ENCODE data around the gene UGGT2.
"Not testable (repeated sequence)": the region's sequence is repeated elsewhere in the genome, so short reads cannot be mapped to it uniquely, and the experiment has no call there.

The UGGT2 gene

GRCh38 chr13:95788100-95788463 lies 265.1 kb downstream of the UGGT2 start:
- H3K4me3 ChIP-seq (ENCODE audit: low read length) = no peak overlapping the region
- DNase-seq (ENCODE audit: low read depth) = no peak
- no peak for TF ChIP-seq CTCF (conservative IDR thresholded peaks at IDR 0.05; ENCODE audit: low read depth, low read length)

- no peak for DNase-seq (ENCODE audit: low read depth)
- no peak overlapping the region for H3K4me3 ChIP-seq (ENCODE audit: low read length)
- no peak for TF ChIP-seq CTCF (conservative IDR thresholded peaks at IDR 0.05; ENCODE audit: low read depth, low read length)
These were observed 265.7 kb downstream of the UGGT2 start for GRCh38 chr13:95787356-95788099.

- no peak overlapping the region for H3K4me3 ChIP-seq (ENCODE audit: low read length)
- TF ChIP-seq CTCF (conservative IDR thresholded peaks at IDR 0.05; ENCODE audit: low read depth, low read length) = no peak
- peak; percentile 19 for DNase-seq (ENCODE audit: low read depth)
These were observed 268.3 kb downstream of the UGGT2 start for GRCh38 chr13:95784900-95785290.

GRCh38 chr13:95784161-95784899 lies 268.9 kb downstream of the UGGT2 start:
- no peak overlapping the region for H3K4me3 ChIP-seq (ENCODE audit: low read length)
- TF ChIP-seq CTCF (conservative IDR thresholded peaks at IDR 0.05; ENCODE audit: low read depth, low read length) = no peak
- peak; percentile 75 for DNase-seq (ENCODE audit: low read depth)

- TF ChIP-seq CTCF (conservative IDR thresholded peaks at IDR 0.05; ENCODE audit: low read depth, low read length) = no peak
- DNase-seq (ENCODE audit: low read depth) = no peak
- no peak overlapping the region for H3K4me3 ChIP-seq (ENCODE audit: low read length)
These were observed 269.5 kb downstream of the UGGT2 start for GRCh38 chr13:95783747-95784146.

GRCh38 chr13:95781940-95782339 lies 271.3 kb downstream of the UGGT2 start:
- not testable (repeated sequence) for H3K4me3 ChIP-seq (ENCODE audit: low read length); DNase-seq (ENCODE audit: low read depth)

- H3K4me3 ChIP-seq (ENCODE audit: low read length) = no peak overlapping the region
- no peak for DNase-seq (ENCODE audit: low read depth)
- no peak for TF ChIP-seq CTCF (conservative IDR thresholded peaks at IDR 0.05; ENCODE audit: low read depth, low read length)
These were observed 272.2 kb downstream of the UGGT2 start for GRCh38 chr13:95781016-95781415.
